Measurements from ENCODE around the gene CPNE4. TPM values are rescaled to one million over a fixed set of nuclear protein-coding genes. Genes with fewer than 3 reads are reported as not detected.

CPNE4 gene
- total and polyA plus RNA-seq, 9 of the 15 experiments (the other 6 are each of a cell fraction or from before 2014, with no cell fraction given): not detected

DNA sequence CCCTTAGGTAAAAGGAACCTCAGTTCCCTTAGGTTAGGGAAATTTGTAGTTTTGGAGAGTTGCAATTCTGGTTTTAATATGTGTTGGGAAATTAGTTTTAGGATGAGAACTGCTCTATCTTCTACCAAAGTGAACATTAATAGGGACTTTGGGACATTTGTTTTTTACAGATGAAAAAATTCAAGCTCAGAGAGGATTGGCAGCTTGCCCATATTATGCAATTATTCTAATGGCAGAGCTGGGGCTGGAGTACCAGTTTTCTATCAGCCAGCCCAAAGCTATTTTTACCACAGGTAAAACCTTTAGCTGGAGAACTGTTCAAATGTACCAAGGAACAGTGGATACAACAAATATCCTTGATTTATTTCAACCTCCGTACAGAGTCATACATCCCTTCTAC is 127.0 kb downstream of the CPNE4 start (continued):
- TF ChIP-seq, protein P1, sequence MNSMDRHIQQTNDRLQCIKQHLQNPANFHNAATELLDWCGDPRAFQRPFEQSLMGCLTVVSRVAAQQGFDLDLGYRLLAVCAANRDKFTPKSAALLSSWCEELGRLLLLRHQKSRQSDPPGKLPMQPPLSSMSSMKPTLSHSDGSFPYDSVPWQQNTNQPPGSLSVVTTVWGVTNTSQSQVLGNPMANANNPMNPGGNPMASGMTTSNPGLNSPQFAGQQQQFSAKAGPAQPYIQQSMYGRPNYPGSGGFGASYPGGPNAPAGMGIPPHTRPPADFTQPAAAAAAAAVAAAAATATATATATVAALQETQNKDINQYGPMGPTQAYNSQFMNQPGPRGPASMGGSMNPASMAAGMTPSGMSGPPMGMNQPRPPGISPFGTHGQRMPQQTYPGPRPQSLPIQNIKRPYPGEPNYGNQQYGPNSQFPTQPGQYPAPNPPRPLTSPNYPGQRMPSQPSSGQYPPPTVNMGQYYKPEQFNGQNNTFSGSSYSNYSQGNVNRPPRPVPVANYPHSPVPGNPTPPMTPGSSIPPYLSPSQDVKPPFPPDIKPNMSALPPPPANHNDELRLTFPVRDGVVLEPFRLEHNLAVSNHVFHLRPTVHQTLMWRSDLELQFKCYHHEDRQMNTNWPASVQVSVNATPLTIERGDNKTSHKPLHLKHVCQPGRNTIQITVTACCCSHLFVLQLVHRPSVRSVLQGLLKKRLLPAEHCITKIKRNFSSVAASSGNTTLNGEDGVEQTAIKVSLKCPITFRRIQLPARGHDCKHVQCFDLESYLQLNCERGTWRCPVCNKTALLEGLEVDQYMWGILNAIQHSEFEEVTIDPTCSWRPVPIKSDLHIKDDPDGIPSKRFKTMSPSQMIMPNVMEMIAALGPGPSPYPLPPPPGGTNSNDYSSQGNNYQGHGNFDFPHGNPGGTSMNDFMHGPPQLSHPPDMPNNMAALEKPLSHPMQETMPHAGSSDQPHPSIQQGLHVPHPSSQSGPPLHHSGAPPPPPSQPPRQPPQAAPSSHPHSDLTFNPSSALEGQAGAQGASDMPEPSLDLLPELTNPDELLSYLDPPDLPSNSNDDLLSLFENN (IDR thresholded peaks at IDR 0.05; ENCODE audit: low read depth in 2 of 2, low read length in 2 of 2): no peak
- no peak for TF ChIP-seq IRF9 (tag; IDR thresholded peaks at IDR 0.05)
- TF ChIP-seq HDAC2 (IDR thresholded peaks at IDR 0.05): no peak

DNA sequence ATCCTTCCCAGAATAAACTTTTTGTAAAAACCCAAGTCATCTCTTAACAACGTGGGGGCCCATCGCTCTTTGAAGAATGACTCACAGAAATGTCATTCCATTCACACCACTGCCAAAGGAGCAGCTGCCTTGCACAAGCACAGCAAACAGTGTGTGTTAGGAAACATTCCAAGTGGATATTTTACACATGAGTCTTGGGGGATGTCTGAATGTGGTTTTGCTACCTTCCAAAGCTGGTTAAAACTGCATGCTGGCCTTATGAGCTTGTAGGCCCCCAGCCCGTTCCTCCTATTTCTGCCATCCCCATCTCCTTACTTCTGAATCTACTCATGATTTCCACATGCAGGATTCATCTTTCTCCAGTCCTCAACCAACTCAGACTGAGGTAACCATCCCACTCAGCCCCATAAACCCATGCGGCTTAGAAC is 130.8 kb downstream of the CPNE4 start:
- Histone ChIP-seq H3K9me1 (ENCODE audit: control insufficient read depth, insufficient read depth, low read length) (no peaks in the 10 kb centered on the region), H3K9me3 (replicated peaks; ENCODE audit: control insufficient read depth, insufficient read depth, low read depth, low read length) (no peaks in the 10 kb centered on the region), H3K36me3 (ENCODE audit: control insufficient read depth, insufficient read depth, low read length) (no peaks in the 10 kb centered on the region), H4K20me1 (replicated peaks; ENCODE audit: control insufficient read depth, insufficient read depth, low read length) (no peaks in the 10 kb centered on the region), H3K27ac (ENCODE audit: extremely low read depth, low read depth, low read length) (no peak overlapping the region), H3K4me1 (replicated peaks in 1 of 2; ENCODE audit: control insufficient read depth in 2 of 2, insufficient read depth in 2 of 2, low read length in 2 of 2) (no peaks in the 10 kb centered on the region), H3K9ac (ENCODE audit: insufficient read depth in 1 of 2, low read depth in 2 of 2, low read length in 2 of 2) (no peak overlapping the region), H3K4me3 (no peak overlapping the region), H2AFZ (ENCODE audit: low read depth, low read length) (no peak overlapping the region), H3K79me2 (ENCODE audit: control insufficient read depth, insufficient read depth, low read length) (no peaks in the 10 kb centered on the region), H3K27me3 (ENCODE audit: control insufficient read depth in 2 of 2, insufficient read depth in 2 of 2, low read length in 2 of 2) (no peaks in the 10 kb centered on the region), H3K4me2 (ENCODE audit: insufficient read depth, low read length) (no peak overlapping the region)
- no peak for FAIRE-seq
- no TSS peak for BruUV-seq (replicated peaks)
- ChIA-PET POLR2A (no interaction called here), CTCF (ENCODE audit: low intra/inter-chr PET ratio) (no interaction called here)
- ATAC-seq: no peak
- no peak for DNase-seq (ENCODE audit: extremely low read depth in 1 of 4, low spot score in 3 of 4)
- WGBS (ENCODE audit: insufficient coverage, low coverage, missing lambda C conversion rate): 0% methylated on average over 4 of the region's 4 CpGs
- in situ Hi-C loops (cut with MboI) (no loop called here), intact Hi-C loops (cut with micrococcal nuclease) (no loop called here)
- TF ChIP-seq MXI1 (IDR thresholded peaks at IDR 0.05; ENCODE audit: low read depth, low read length): no peak
- TF ChIP-seq ZNF165 (CRISPR knock-in tag; IDR thresholded peaks at IDR 0.05; ENCODE audit: borderline replicate concordance): no peak
- TF ChIP-seq NR4A1 (CRISPR knock-in tag; IDR thresholded peaks at IDR 0.05): no peak
- no peak for TF ChIP-seq NR4A1 (tag; IDR thresholded peaks at IDR 0.05)
- TF ChIP-seq ZSCAN29 (IDR thresholded peaks at IDR 0.05): no peak
- TF ChIP-seq, protein P2, sequence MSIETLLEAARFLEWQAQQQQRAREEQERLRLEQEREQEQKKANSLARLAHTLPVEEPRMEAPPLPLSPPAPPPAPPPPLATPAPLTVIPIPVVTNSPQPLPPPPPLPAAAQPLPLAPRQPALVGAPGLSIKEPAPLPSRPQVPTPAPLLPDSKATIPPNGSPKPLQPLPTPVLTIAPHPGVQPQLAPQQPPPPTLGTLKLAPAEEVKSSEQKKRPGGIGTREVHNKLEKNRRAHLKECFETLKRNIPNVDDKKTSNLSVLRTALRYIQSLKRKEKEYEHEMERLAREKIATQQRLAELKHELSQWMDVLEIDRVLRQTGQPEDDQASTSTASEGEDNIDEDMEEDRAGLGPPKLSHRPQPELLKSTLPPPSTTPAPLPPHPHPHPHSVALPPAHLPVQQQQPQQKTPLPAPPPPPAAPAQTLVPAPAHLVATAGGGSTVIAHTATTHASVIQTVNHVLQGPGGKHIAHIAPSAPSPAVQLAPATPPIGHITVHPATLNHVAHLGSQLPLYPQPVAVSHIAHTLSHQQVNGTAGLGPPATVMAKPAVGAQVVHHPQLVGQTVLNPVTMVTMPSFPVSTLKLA (conservative IDR thresholded peaks at IDR 0.05): no peak
- no peak for TF ChIP-seq MEF2A (IDR thresholded peaks at IDR 0.05; ENCODE audit: control insufficient read depth, low read depth, low read length)
- no peak for TF ChIP-seq DPF2 (IDR thresholded peaks at IDR 0.05)
- TF ChIP-seq NFIX (CRISPR knock-in tag; IDR thresholded peaks at IDR 0.05; ENCODE audit: low read depth): no peak
- no peak for TF ChIP-seq ZBED1 (IDR thresholded peaks at IDR 0.05)
- TF ChIP-seq, protein P3, sequence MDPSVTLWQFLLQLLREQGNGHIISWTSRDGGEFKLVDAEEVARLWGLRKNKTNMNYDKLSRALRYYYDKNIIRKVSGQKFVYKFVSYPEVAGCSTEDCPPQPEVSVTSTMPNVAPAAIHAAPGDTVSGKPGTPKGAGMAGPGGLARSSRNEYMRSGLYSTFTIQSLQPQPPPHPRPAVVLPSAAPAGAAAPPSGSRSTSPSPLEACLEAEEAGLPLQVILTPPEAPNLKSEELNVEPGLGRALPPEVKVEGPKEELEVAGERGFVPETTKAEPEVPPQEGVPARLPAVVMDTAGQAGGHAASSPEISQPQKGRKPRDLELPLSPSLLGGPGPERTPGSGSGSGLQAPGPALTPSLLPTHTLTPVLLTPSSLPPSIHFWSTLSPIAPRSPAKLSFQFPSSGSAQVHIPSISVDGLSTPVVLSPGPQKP (CRISPR knock-in tag; IDR thresholded peaks at IDR 0.05): no peak

All from K562 (cell line).